Heart left ventricle (tissue), 13 donors: ENCODE measurements around the gene SNX8.

Experiments used
- POLR2A ChIP-seq, 2 donors: fragments of 450-650 bp; IDR thresholded peaks; one replicate each; pipeline ENCODE4 v1.6.1; 2017; ENCODE audit warnings: antibody characterized with exemption in 2 of 2, mild to moderate bottlenecking in 2 of 2, moderate library complexity in 2 of 2
- TF ChIP-seq, protein P1 (sequence below), 12 donors: fragments of 200-600 bp; sonication (generic) in 4 of 12; IDR thresholded peaks; one replicate each; pipeline versions ENCODE4 v1.5.0 to v1.8.0; 2018 to 2022; ENCODE audit warnings: antibody characterized with exemption in 12 of 12, mild to moderate bottlenecking in 5 of 12
- donor health status: ischemic (EF 13 %, LVEDD 7.1; RV severe dilation, severe dysfunction).
- donor health status: DM: no; HTN: yes; CAD: no.
- donor health status: DM: no; HTN: no; CAD: no.
- donor health status: ischemic (EF 25% LVEDD 6.9; RV normal size, moderate dysfunction).
- donor health status: ischemic (EF 25% LVEDD 5.7; RV mildly dilated, moderate dysfunction).
- donor health status: ischemic (EF 35%, LVEDD 5.7; RV mildly dilated, moderate dysfunction).
- donor health status: nonischemic (EF 11% LVEDD 7.7; RV severe dilation, severe dysfunction).
- donor health status: DM: yes; HTN: yes; CAD: no.
- donor health status: PGD.
- donor health status: ischemic (EF 29% LVEDD 5.4; RV normal size, mild dysfunction).
- donor health status: nonischemic (EF 23%, LVEDD 6.1; RV moderate dilation, normal function).

DNA sequence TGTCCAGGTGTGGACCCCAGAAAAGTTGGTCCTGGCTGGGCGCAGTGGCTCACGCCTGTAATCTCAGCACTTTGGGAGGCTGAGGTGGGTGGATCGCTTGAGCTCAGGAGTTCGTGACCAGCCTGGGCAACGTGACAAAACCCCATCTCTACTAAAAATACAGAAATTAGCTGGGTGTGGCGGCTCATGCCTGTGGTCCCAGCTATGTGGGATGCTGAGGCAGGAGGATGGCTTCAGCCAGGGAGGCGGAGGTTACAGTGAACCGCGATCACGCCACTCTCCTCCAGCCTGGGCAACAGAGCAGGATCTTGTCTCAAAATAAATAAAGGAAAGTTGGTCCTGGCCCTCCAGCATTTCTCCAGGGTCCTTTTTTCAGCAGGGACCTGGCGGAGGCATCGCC is 70.8 kb downstream of the SNX8 start:
- TF ChIP-seq, protein P1, sequence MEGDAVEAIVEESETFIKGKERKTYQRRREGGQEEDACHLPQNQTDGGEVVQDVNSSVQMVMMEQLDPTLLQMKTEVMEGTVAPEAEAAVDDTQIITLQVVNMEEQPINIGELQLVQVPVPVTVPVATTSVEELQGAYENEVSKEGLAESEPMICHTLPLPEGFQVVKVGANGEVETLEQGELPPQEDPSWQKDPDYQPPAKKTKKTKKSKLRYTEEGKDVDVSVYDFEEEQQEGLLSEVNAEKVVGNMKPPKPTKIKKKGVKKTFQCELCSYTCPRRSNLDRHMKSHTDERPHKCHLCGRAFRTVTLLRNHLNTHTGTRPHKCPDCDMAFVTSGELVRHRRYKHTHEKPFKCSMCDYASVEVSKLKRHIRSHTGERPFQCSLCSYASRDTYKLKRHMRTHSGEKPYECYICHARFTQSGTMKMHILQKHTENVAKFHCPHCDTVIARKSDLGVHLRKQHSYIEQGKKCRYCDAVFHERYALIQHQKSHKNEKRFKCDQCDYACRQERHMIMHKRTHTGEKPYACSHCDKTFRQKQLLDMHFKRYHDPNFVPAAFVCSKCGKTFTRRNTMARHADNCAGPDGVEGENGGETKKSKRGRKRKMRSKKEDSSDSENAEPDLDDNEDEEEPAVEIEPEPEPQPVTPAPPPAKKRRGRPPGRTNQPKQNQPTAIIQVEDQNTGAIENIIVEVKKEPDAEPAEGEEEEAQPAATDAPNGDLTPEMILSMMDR (IDR thresholded peaks at IDR 0.05), result no peak
- TF ChIP-seq POLR2A (IDR thresholded peaks at IDR 0.05), result no peak
